Brain microvascular endothelial cell (primary cell): ENCODE measurements around the gene COL16A1.

Experiments
- DNase-seq: peaks from one replicate; pipeline ENCODE4 v3.0.0-alpha.2; 2020
- H3K27ac ChIP-seq: fragments of 250-450 bp; sonication (Bioruptor Pico); 2 replicates; pipeline ENCODE4 v1.5.1; 2020; ENCODE audit warnings: mild to moderate bottlenecking, moderate library complexity
- H3K27me3 ChIP-seq: fragments of 250-450 bp; sonication (Bioruptor Pico); replicated peaks from 2 replicates; pipeline ENCODE4 v1.5.1; 2020; ENCODE audit warnings: mild to moderate bottlenecking
- H3K36me3 ChIP-seq: fragments of 250-450 bp; sonication (Bioruptor Pico); replicated peaks from 2 replicates; pipeline ENCODE4 v1.5.1; 2020; ENCODE audit warnings: mild to moderate bottlenecking
- H3K4me3 ChIP-seq: 2 replicates; pipeline ENCODE4 v1.5.1; 2011; ENCODE audit warnings: low read depth, mild to moderate bottlenecking, control low read depth, low read length, moderate library complexity
- in situ Hi-C: cut with HindIII; loops from 2 replicates; pipeline ENCODE4 v1.10.0; 2017; ENCODE audit warnings: low sequenced_read_pairs, low pct_ligation_motif_present
- TF ChIP-seq, protein P1 (sequence below): IDR thresholded peaks from 2 replicates; pipeline ENCODE4 v1.5.1; 2011; ENCODE audit warnings: low read depth, mild to moderate bottlenecking, moderate library complexity, low read length, control low read depth, inconsistent platforms; ENCODE audit errors: missing control alignments

Gene COL16A1

GRCh38 chr1:31725777-31726535 lies 22.1 kb upstream of the COL16A1 start:
- DNase-seq, result no peak
- no peak overlapping the region for H3K4me3 ChIP-seq
- no peaks in the 10 kb centered on the region for H3K36me3 ChIP-seq
- H3K27ac ChIP-seq, result no peak overlapping the region
- no peaks in the 10 kb centered on the region for H3K27me3 ChIP-seq
- TF ChIP-seq, protein P1, sequence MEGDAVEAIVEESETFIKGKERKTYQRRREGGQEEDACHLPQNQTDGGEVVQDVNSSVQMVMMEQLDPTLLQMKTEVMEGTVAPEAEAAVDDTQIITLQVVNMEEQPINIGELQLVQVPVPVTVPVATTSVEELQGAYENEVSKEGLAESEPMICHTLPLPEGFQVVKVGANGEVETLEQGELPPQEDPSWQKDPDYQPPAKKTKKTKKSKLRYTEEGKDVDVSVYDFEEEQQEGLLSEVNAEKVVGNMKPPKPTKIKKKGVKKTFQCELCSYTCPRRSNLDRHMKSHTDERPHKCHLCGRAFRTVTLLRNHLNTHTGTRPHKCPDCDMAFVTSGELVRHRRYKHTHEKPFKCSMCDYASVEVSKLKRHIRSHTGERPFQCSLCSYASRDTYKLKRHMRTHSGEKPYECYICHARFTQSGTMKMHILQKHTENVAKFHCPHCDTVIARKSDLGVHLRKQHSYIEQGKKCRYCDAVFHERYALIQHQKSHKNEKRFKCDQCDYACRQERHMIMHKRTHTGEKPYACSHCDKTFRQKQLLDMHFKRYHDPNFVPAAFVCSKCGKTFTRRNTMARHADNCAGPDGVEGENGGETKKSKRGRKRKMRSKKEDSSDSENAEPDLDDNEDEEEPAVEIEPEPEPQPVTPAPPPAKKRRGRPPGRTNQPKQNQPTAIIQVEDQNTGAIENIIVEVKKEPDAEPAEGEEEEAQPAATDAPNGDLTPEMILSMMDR, result no peak
- in situ Hi-C loops, result no loop called here

GRCh38 chr1:31725134-31725533 lies 21.3 kb upstream of the COL16A1 start:
- H3K27ac ChIP-seq, result no peak overlapping the region
- no peaks in the 10 kb centered on the region for H3K27me3 ChIP-seq
- no peaks in the 10 kb centered on the region for H3K36me3 ChIP-seq
- no peak overlapping the region for H3K4me3 ChIP-seq
- DNase-seq, result no peak
- TF ChIP-seq, protein P1, result peak; percentile 10
- in situ Hi-C loops, result no loop called here

DNA sequence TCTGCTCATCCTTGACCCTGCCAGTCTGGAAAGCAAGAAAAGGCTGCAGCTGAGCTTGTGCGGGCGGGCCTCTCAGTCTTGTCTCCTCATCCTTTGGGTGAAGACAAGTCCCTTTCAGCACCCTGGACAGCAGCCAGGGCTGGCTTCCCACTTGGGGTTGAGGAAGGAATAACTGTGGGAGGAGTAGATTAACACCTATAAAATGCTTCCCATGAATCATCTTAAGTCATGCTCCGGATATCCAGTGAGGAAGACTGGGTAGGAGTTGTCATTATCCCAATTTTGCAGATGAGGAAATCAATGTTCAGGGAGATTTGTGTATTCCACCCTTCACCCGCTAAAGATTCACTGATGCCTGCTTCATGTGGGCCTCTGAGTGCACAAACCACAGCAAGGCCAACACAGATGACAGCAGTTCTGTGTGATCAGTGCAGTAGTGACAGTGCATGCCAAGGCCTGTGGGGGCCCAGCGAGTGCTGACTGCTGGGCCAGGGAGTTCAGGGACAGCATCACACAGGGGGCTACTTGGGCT lies 20.1 kb upstream of the COL16A1 start:
- H3K27me3 ChIP-seq, result no peaks in the 10 kb centered on the region
- DNase-seq, result peak; percentile 56
- H3K4me3 ChIP-seq, result no peak overlapping the region
- no peaks in the 10 kb centered on the region for H3K36me3 ChIP-seq
- in situ Hi-C loops, result no loop called here
- TF ChIP-seq, protein P1, result no peak
- no peak overlapping the region for H3K27ac ChIP-seq

DNA sequence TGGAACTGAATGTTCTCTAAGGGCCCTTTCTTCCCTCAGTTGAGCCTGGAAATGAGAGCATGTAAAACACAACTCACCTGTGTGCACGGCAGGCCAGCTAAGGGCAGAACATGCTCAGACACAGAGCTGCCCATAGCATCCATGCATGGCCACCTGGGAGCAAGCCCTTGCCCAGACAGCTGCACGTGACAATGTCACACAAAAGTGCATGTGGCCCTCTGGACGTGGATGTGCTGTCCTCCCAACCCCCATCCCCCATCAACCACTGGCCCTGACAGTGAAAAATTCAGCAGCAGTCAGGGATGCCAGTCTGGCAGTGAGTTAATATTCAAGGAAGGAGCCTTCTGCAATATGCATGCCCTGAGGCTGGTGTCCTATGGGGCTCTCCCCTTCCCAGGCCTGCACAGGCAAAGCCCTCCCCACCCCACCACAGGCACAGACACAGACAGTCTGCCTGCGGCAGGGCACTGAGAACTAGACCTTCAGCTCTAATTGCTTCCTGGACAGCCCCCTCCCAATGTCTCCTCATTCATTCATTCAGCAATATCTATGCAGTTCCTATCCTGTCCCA lies 14.6 kb upstream of the COL16A1 start:
- in situ Hi-C loops, result no loop called here
- no peak for DNase-seq
- Histone ChIP-seq H3K36me3 (no peaks in the 10 kb centered on the region), H3K4me3 (no peak overlapping the region), H3K27me3 (peaks cover 2% of the 10 kb centered on the region), H3K27ac (no peak overlapping the region)
- TF ChIP-seq, protein P1, result no peak

DNA sequence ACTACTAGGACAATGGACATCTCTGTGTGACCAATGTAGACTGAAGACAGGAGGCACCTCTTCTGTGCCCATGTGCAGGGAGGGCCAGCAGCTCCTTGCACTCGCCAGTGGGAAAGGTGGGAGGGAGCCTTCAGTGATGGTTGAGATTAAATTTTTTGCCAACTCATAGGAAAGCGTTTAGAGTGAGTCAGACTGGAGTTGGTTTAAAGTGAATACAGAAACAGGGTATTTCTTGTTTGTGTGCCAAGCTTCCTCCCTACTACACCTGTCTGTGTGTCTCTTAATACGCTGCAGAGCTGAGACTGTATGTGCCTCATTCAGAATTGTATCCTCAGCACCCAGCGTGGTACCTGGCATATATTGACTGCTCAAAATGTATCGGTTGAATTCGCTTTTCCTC lies 13.5 kb upstream of the COL16A1 start:
- TF ChIP-seq, protein P1, result no peak
- peaks cover 2% of the 10 kb centered on the region for H3K27me3 ChIP-seq
- H3K4me3 ChIP-seq, result no peak overlapping the region
- no peak for DNase-seq
- no peaks in the 10 kb centered on the region for H3K36me3 ChIP-seq
- no peak overlapping the region for H3K27ac ChIP-seq
- in situ Hi-C loops, result no loop called here

DNA sequence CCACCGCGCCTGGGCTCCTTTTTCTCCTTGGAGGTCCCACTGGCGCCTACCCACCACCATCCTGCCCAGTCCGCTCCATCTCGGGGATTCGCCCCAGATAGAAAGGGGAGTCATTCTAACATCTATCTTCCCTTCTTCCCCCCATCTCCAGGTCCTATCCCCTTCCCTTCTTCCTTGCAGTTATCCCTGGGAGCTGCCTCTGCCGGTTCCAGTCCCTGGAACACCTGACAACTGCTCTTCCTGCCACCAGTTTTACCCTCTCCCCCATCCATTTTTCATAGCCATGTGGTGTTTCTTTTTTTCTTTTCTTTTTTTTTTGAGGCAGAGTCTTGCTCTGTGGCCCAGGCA lies 12.0 kb upstream of the COL16A1 start:
- Histone ChIP-seq H3K27me3 (peaks cover 2% of the 10 kb centered on the region), H3K36me3 (no peaks in the 10 kb centered on the region), H3K27ac (no peak overlapping the region), H3K4me3 (peak overlapping the region; percentile 15)
- DNase-seq, result no peak
- TF ChIP-seq, protein P1, result no peak
- in situ Hi-C loops, result no loop called here
